NCI-H1417 (cell line): ENCODE measurements around the gene AHDC1.

ENCODE experiments used
- DNase-seq, 3 experiments: peaks; one replicate each; lab custom pipeline; 2025; lab: John Stamatoyannopoulos, UW

The AHDC1 gene

GRCh38 chr1:27489501-27489972, 114.4 kb downstream of the AHDC1 start:
- peak in 2 of 3 experiments; percentile 79 to 81 for DNase-seq

GRCh38 chr1:27487966-27488884, 115.7 kb downstream of the AHDC1 start:
- peak in 1 of 3 experiments; percentile 31 for DNase-seq

- no peak for DNase-seq
Measured at GRCh38 chr1:27485363-27485762, 118.6 kb downstream of the AHDC1 start.
